Stomach (tissue), 4 donors: ENCODE measurements around the gene PIEZO1.

ENCODE experiments used
- EP300 ChIP-seq: sonication (generic); formaldehyde crosslinking; IDR thresholded peaks from one replicate; pipeline ENCODE4 v1.6.1; 2017; ENCODE audit warnings: antibody characterized with exemption
- POLR2A ChIP-seq, 4 donors: fragments of 450-650 bp; IDR thresholded peaks; one replicate each; pipeline ENCODE4 v1.6.1; 2016; ENCODE audit warnings: antibody characterized with exemption in 4 of 4, control low read depth in 2 of 4, mild to moderate bottlenecking in 1 of 4, moderate library complexity in 1 of 4
- POLR2AphosphoS5 ChIP-seq, 3 donors: sonication (generic); formaldehyde crosslinking; IDR thresholded peaks; one replicate each; pipeline ENCODE4 v1.6.1; 2016; ENCODE audit warnings: antibody characterized with exemption in 3 of 3
- TF ChIP-seq, protein P1 (sequence below), 7 experiments: fragments of 450-650 bp in 4 of 7; fragments of 200-600 bp in 3 of 7; sonication (generic) in 3 of 7; IDR thresholded peaks; one replicate each; pipeline ENCODE4 v1.5.1; 2016 to 2019; ENCODE audit warnings: antibody characterized with exemption in 7 of 7, control low read depth in 2 of 7, mild to moderate bottlenecking in 1 of 7

DNA sequence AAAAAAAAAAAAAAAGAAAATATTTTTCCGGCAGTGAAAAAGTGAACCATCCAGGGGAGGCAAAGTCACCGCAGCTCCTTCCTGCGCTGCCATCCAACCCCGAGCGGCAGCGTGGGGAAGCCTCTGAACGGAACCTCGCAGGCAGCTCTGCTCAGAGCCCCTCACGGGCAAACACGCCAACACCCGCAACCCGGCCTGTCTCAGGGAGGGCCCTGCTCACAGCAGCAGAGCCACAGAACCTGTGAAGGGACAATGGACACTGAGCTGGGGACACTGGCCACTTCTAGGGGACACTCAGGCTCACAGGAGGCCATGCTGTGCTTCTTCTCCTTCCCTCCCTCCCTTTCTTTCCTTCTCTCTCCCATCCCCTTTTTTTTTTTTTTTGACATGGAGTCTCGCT, 48.1 kb upstream of the PIEZO1 start:
- TF ChIP-seq, protein P1, sequence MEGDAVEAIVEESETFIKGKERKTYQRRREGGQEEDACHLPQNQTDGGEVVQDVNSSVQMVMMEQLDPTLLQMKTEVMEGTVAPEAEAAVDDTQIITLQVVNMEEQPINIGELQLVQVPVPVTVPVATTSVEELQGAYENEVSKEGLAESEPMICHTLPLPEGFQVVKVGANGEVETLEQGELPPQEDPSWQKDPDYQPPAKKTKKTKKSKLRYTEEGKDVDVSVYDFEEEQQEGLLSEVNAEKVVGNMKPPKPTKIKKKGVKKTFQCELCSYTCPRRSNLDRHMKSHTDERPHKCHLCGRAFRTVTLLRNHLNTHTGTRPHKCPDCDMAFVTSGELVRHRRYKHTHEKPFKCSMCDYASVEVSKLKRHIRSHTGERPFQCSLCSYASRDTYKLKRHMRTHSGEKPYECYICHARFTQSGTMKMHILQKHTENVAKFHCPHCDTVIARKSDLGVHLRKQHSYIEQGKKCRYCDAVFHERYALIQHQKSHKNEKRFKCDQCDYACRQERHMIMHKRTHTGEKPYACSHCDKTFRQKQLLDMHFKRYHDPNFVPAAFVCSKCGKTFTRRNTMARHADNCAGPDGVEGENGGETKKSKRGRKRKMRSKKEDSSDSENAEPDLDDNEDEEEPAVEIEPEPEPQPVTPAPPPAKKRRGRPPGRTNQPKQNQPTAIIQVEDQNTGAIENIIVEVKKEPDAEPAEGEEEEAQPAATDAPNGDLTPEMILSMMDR (IDR thresholded peaks at IDR 0.05) = no peak
- no peak for TF ChIP-seq POLR2A (IDR thresholded peaks at IDR 0.05)
- TF ChIP-seq POLR2AphosphoS5 (IDR thresholded peaks at IDR 0.05) = no peak
- TF ChIP-seq EP300 = no peak
